H1 (cell line): ENCODE results near the gene ASAP3. TPM values are rescaled to one million over a fixed set of nuclear protein-coding genes. Genes with fewer than 3 reads are reported as not detected.

Experiments used
- CEBPB ChIP-seq: IDR thresholded peaks from 2 replicates; pipeline ENCODE4 v1.6.1; 2012; ENCODE audit warnings: low read depth, low read length
- CHD7 ChIP-seq: fragments of 300-600 bp; sonication (generic); IDR thresholded peaks from 2 replicates; pipeline ENCODE4 v1.7.1; 2012; ENCODE audit warnings: low read length, moderate library complexity, mild to moderate bottlenecking, inconsistent platforms; ENCODE audit not compliant: insufficient replicate concordance
- GTF2F1 ChIP-seq: IDR thresholded peaks from 2 replicates; pipeline ENCODE4 v1.6.1; 2012; ENCODE audit warnings: low read depth, low read length, improper control_type of control experiment, borderline replicate concordance
- POU5F1 ChIP-seq: IDR thresholded peaks from 2 replicates; pipeline ENCODE4 v1.6.1; 2011; ENCODE audit warnings: low read depth, mild to moderate bottlenecking, low read length, moderate library complexity
- SAP30 ChIP-seq: fragments of 300-600 bp; sonication (generic); IDR thresholded peaks from 2 replicates; pipeline ENCODE4 v1.7.1; 2012; ENCODE audit warnings: low read length, moderate library complexity, mild to moderate bottlenecking, inconsistent platforms; ENCODE audit not compliant: insufficient read depth, insufficient replicate concordance
- polyA plus RNA-seq, 7 experiments: library from polyadenylated mRNA; depleted of rRNA in 3 of 7; stranded (reverse) in 5 of 7; unstranded in 2 of 7; fragments of >200 nt in 5 of 7; fragments of 200-250 nt in 2 of 7; gene quantifications; 1 replicate in 5 of 7; 2 replicates in 1 of 7; 4 replicates in 1 of 7; pipeline versions ENCODE4 v1.2.1 to v1.2.3, GENCODE V29; 2011 to 2013; ENCODE audit warnings: missing spikeins in 2 of 7, mixed read lengths in 2 of 7
- total RNA-seq: library from RNA; stranded (reverse); fragmentation: NEBNext Ultra II Directional; extraction: Animal tissue kit (Norgen Biotek cat#: 25700); gene quantifications from 2 replicates; pipeline ENCODE4 v1.2.1, GENCODE V29; 2021

The ASAP3 gene
- total and polyA plus RNA-seq, 2 of the 8 experiments (the other 6 are each of a cell fraction or from before 2014, with no cell fraction given): 53.1 to 58.0 TPM

GRCh38 chr1:23456226-23456625 lies 27.8 kb downstream of the ASAP3 start (continued):
- TF ChIP-seq CHD7 (no peak), SAP30 (no peak), GTF2F1 (no peak), POU5F1 (no peak), CEBPB (no peak)
